CD4-positive, alpha-beta T cell (primary cell): ENCODE measurements around the gene PKD1. TPM values are rescaled to one million over a fixed set of nuclear protein-coding genes. Genes with fewer than 3 reads are reported as not detected.

Experiments
- ATAC-seq: fragments of 200-7000 bp; cut with Tn5 transposase; one replicate; pipeline ENCODE4 v1.10.0; 2022; ENCODE audit warnings: mild to moderate bottlenecking; ENCODE audit not compliant: poor library complexity
- CTCF ChIA-PET: fragments of 350-600 bp; sonication (Branson Sonifier 250); formaldehyde crosslinking; loops from one replicate; lab custom pipeline; 2021; ENCODE audit warnings: antibody characterized with exemption, inconsistent platforms; lab: Charles Lee
- POLR2A ChIA-PET: fragments of 350-600 bp; sonication (Branson Sonifier 250); formaldehyde crosslinking; loops from one replicate; lab custom pipeline; 2021; ENCODE audit warnings: antibody characterized with exemption, inconsistent platforms; lab: Charles Lee
- DNase-seq, 14 experiments: peaks; one replicate each; pipeline ENCODE4 v3.0.0-alpha.2; 2013 to 2020; ENCODE audit warnings: mixed read lengths in 2 of 14
- H3K27ac ChIP-seq, 2 donors: one replicate each; pipeline versions ENCODE4 v1.5.1 to v1.7.0; 2013; ENCODE audit warnings: low read length in 2 of 2, low read depth in 1 of 2, mild to moderate bottlenecking in 1 of 2
- H3K27me3 ChIP-seq, 2 experiments: 1 replicate in 1 of 2; 2 replicates in 1 of 2; pipeline versions ENCODE4 v1.6.1 to v1.7.0; 2013; ENCODE audit warnings: low read length in 2 of 2, control low read depth in 1 of 2, mild to moderate bottlenecking in 1 of 2, moderate library complexity in 1 of 2; ENCODE audit not compliant: insufficient read depth in 2 of 2, control insufficient read depth in 1 of 2
- H3K36me3 ChIP-seq: one replicate; pipeline ENCODE4 v1.6.1; 2013; ENCODE audit warnings: low read length, control low read depth; ENCODE audit not compliant: insufficient read depth
- H3K4me1 ChIP-seq: one replicate; pipeline ENCODE4 v1.6.1; 2013; ENCODE audit warnings: low read length, control low read depth; ENCODE audit not compliant: insufficient read depth
- H3K4me3 ChIP-seq: one replicate; pipeline ENCODE4 v1.5.1; 2013; ENCODE audit warnings: mild to moderate bottlenecking, low read length, moderate library complexity
- H3K9me3 ChIP-seq, 2 experiments: 1 replicate in 1 of 2; 2 replicates in 1 of 2; pipeline versions ENCODE4 v1.6.1 to v1.7.0; 2013; ENCODE audit warnings: low read length in 2 of 2, mild to moderate bottlenecking in 2 of 2, control low read depth in 1 of 2, moderate library complexity in 1 of 2; ENCODE audit not compliant: control insufficient read depth in 1 of 2, insufficient read depth in 1 of 2
- H3K27ac Mint-ChIP-seq: one replicate; pipeline ENCODE4 v1.8.0; 2020; ENCODE audit warnings: mixed read lengths
- H3K27me3 Mint-ChIP-seq: one replicate; pipeline ENCODE4 v1.8.0; 2021; ENCODE audit warnings: mixed read lengths
- H3K36me3 Mint-ChIP-seq: one replicate; pipeline ENCODE4 v1.8.0; 2021; ENCODE audit warnings: low read depth, mixed read lengths
- H3K4me1 Mint-ChIP-seq: one replicate; pipeline ENCODE4 v1.8.0; 2021; ENCODE audit warnings: low read depth, mixed read lengths
- H3K4me3 Mint-ChIP-seq: one replicate; pipeline ENCODE4 v1.8.0; 2020; ENCODE audit warnings: mild to moderate bottlenecking, mixed read lengths
- H3K9me3 Mint-ChIP-seq: one replicate; pipeline ENCODE4 v1.8.0; 2020; ENCODE audit warnings: mixed read lengths
- CTCF ChIP-seq: fragments of 200-600 bp; IDR thresholded peaks from one replicate; pipeline ENCODE4 v1.8.0; 2022; ENCODE audit warnings: antibody characterized with exemption, mild to moderate bottlenecking
- intact Hi-C, 2 experiments: fragments of 100-400 bp; cut with DNase I in 1 of 2; cut with micrococcal nuclease in 1 of 2; formaldehyde crosslinking; loops; one replicate each; pipeline versions ENCODE4 v1.15.1 to v1.9.0; 2023 to 2025; cut with DNase I, micrococcal nuclease
- total RNA-seq, 174 experiments: library from RNA in 2 of 174; stranded (reverse) in 2 of 174; gene quantifications; one replicate each; pipeline ENCODE4 v1.2.3 and lab custom pipeline; 2021 to 2026

Gene PKD1
- total RNA-seq, 2 experiments from 2014 or later, result 80.3 to 85.6 TPM

- no peak for DNase-seq
- Mint-ChIP-seq H3K4me1 (no peaks in the 10 kb centered on the region), H3K36me3 (peaks cover 32% of the 10 kb centered on the region), H3K9me3 (no peaks in the 10 kb centered on the region), H3K27ac (no peak overlapping the region), H3K4me3 (no peak overlapping the region), H3K27me3 (no peaks in the 10 kb centered on the region)
- intact Hi-C loops, result no loop called here
- H3K27ac ChIP-seq, result no peak overlapping the region
- no peak overlapping the region for H3K4me3 ChIP-seq
- no peaks in the 10 kb centered on the region for H3K4me1 ChIP-seq
- ChIA-PET POLR2A (no interaction called here), CTCF (no interaction called here)
- H3K9me3 ChIP-seq, result no peaks in the 10 kb centered on the region
- no peak for TF ChIP-seq CTCF
- no peaks in the 10 kb centered on the region for H3K27me3 ChIP-seq
- H3K36me3 ChIP-seq, result peaks cover 38% of the 10 kb centered on the region
- no peak for ATAC-seq
These were observed 41.9 kb downstream of the PKD1 start for GRCh38 chr16:2093793-2094192.

- ChIA-PET CTCF (no interaction called here), POLR2A (no interaction called here)
These were observed 42.8 kb downstream of the PKD1 start for GRCh38 chr16:2092866-2093265.

GRCh38 chr16:2092256-2092620, 43.5 kb downstream of the PKD1 start:
- H3K9me3 Mint-ChIP-seq, result no peaks in the 10 kb centered on the region
- intact Hi-C loops, result no loop called here
- Histone ChIP-seq H3K36me3 (peaks cover 49% of the 10 kb centered on the region), H3K4me3 (no peak overlapping the region), H3K27ac (no peak overlapping the region), H3K9me3 (no peaks in the 10 kb centered on the region), H3K4me1 (no peaks in the 10 kb centered on the region), H3K27me3 (no peaks in the 10 kb centered on the region)
- TF ChIP-seq CTCF, result no peak
- peaks cover 45% of the 10 kb centered on the region for H3K36me3 Mint-ChIP-seq
- no peaks in the 10 kb centered on the region for H3K27me3 Mint-ChIP-seq
- no peak overlapping the region for H3K4me3 Mint-ChIP-seq
- H3K4me1 Mint-ChIP-seq, result no peaks in the 10 kb centered on the region
- ChIA-PET CTCF (interaction anchor here (1.0 kb wide), 1 partner anchor 48 kb away, joined by 3 read pairs; no protein-coding TSS in a partner anchor), POLR2A (no interaction called here)
- ATAC-seq (no peak), DNase-seq (no peak)
- H3K27ac Mint-ChIP-seq, result no peak overlapping the region

More at GRCh38 chr16:2092866-2093265, 42.8 kb downstream of the PKD1 start:
- no peak for TF ChIP-seq CTCF
- peaks cover 47% of the 10 kb centered on the region for H3K36me3 ChIP-seq
- H3K27ac ChIP-seq, result no peak overlapping the region
- H3K27ac Mint-ChIP-seq, result no peak overlapping the region
- no peaks in the 10 kb centered on the region for H3K27me3 ChIP-seq
- intact Hi-C loops, result no loop called here
- H3K4me3 ChIP-seq, result no peak overlapping the region
- H3K9me3 Mint-ChIP-seq, result no peaks in the 10 kb centered on the region
- no peaks in the 10 kb centered on the region for H3K27me3 Mint-ChIP-seq
- H3K4me1 ChIP-seq, result no peaks in the 10 kb centered on the region
- no peak for DNase-seq
- no peak for ATAC-seq
- H3K4me3 Mint-ChIP-seq, result no peak overlapping the region
- no peaks in the 10 kb centered on the region for H3K4me1 Mint-ChIP-seq
- no peaks in the 10 kb centered on the region for H3K9me3 ChIP-seq
- H3K36me3 Mint-ChIP-seq, result peaks cover 41% of the 10 kb centered on the region
